HG03108 (cell line): ENCODE data around the gene OVOL1.

Experiments used
- ATAC-seq: cut with Tn5 transposase; IDR thresholded peaks from one replicate; pipeline ENCODE4 v1.9.1; 2021; ENCODE audit warnings: moderate library complexity; ENCODE audit not compliant: unreplicated experiment

Gene OVOL1

GRCh38 chr11:65790902-65791650, 4.2 kb downstream of the OVOL1 start:
- ATAC-seq: no peak

GRCh38 chr11:65791719-65792213, 4.9 kb downstream of the OVOL1 start:
- peak; percentile 47 for ATAC-seq

- ATAC-seq: no peak
Measured at GRCh38 chr11:65792456-65792855, 5.6 kb downstream of the OVOL1 start.

- ATAC-seq: no peak
Measured at GRCh38 chr11:65793144-65793581, 6.3 kb downstream of the OVOL1 start.

GRCh38 chr11:65793625-65794400, 7.0 kb downstream of the OVOL1 start:
- no peak for ATAC-seq

GRCh38 chr11:65794570-65795510, 8.0 kb downstream of the OVOL1 start:
- no peak for ATAC-seq

- no peak for ATAC-seq
Measured at GRCh38 chr11:65796726-65797601, 10.1 kb downstream of the OVOL1 start.

GRCh38 chr11:65797711-65798110, 10.8 kb downstream of the OVOL1 start:
- no peak for ATAC-seq

- no peak for ATAC-seq
Measured at GRCh38 chr11:65798882-65799281, 12.0 kb downstream of the OVOL1 start.

- ATAC-seq: no peak
Measured at GRCh38 chr11:65801153-65801987, 14.5 kb downstream of the OVOL1 start.

GRCh38 chr11:65802841-65803240, 16.0 kb downstream of the OVOL1 start:
- ATAC-seq: no peak

- no peak for ATAC-seq
Measured at GRCh38 chr11:65803797-65804492, 17.1 kb downstream of the OVOL1 start.

GRCh38 chr11:65806979-65807378, 20.1 kb downstream of the OVOL1 start:
- ATAC-seq: no peak

GRCh38 chr11:65808744-65809341, 22.0 kb downstream of the OVOL1 start:
- ATAC-seq: no peak

- no peak for ATAC-seq
Measured at GRCh38 chr11:65809496-65809895, 22.6 kb downstream of the OVOL1 start.

GRCh38 chr11:65810046-65810868, 23.4 kb downstream of the OVOL1 start:
- no peak for ATAC-seq

GRCh38 chr11:65811764-65812475, 25.1 kb downstream of the OVOL1 start:
- no peak for ATAC-seq
